Peyer's patch (tissue), 4 donors: ENCODE data around the gene OTOP2. TPM values are rescaled to one million over a fixed set of nuclear protein-coding genes. Genes with fewer than 3 reads are reported as not detected.

Source experiments
- DNase-seq, 3 donors: peaks; one replicate each; pipeline ENCODE4 v3.0.0-alpha.2; 2017 to 2019
- H3K27ac ChIP-seq, 4 donors: fragments of 200-600 bp; sonication (generic); one replicate each; pipeline ENCODE4 v1.5.1; 2016 to 2019
- H3K27me3 ChIP-seq, 2 donors: fragments of 200-600 bp; sonication (generic); one replicate each; pipeline ENCODE4 v1.5.1; 2019
- H3K36me3 ChIP-seq, 3 donors: fragments of 200-600 bp; sonication (generic); one replicate each; pipeline ENCODE4 v1.5.1; 2016 to 2019
- H3K4me1 ChIP-seq, 4 donors: fragments of 200-600 bp; sonication (generic); one replicate each; pipeline ENCODE4 v1.5.1; 2016 to 2019
- H3K4me3 ChIP-seq, 4 donors: fragments of 200-600 bp; sonication (generic); 1 replicate in 3 of 4; 2 replicates in 1 of 4; pipeline ENCODE4 v1.5.1; 2016 to 2019; ENCODE audit warnings: mild to moderate bottlenecking in 1 of 4
- H3K9me3 ChIP-seq, 4 donors: fragments of 200-600 bp; sonication (generic); one replicate each; pipeline ENCODE4 v1.5.1; 2016 to 2019; ENCODE audit warnings: mild to moderate bottlenecking in 1 of 4
- POLR2A ChIP-seq, 2 donors: fragments of 450-650 bp; IDR thresholded peaks; one replicate each; pipeline ENCODE4 v1.5.1; 2017; ENCODE audit warnings: antibody characterized with exemption in 2 of 2, mild to moderate bottlenecking in 2 of 2, moderate library complexity in 2 of 2
- total RNA-seq, 4 donors: library from RNA; depleted of rRNA; stranded (reverse); fragments of >200 nt; gene quantifications; one replicate each; pipeline ENCODE4 v1.1.0, GENCODE V29; 2016
- TF ChIP-seq, protein P1 (sequence below), 6 experiments: fragments of 450-650 bp in 4 of 6; fragments of 200-600 bp in 2 of 6; sonication (generic) in 1 of 6; IDR thresholded peaks; one replicate each; pipeline ENCODE4 v1.5.1; 2017 to 2019; ENCODE audit warnings: antibody characterized with exemption in 6 of 6, mild to moderate bottlenecking in 3 of 6, moderate library complexity in 1 of 6

The OTOP2 gene
- total RNA-seq, 4 donors from 2014 or later = 4.6 to 11.9 (median 8.8) TPM; not detected in 1

GRCh38 chr17:74971842-74972106 lies 47.7 kb downstream of the OTOP2 start:
- H3K27ac ChIP-seq = peak overlapping the region; percentile 58 to 84 (median 76)
- H3K36me3 ChIP-seq = no peaks in the 10 kb centered on the region
- H3K27me3 ChIP-seq = no peaks in the 10 kb centered on the region
- peak overlapping the region; percentile 62 to 93 (median 74) for H3K4me3 ChIP-seq
- no peak for DNase-seq
- H3K4me1 ChIP-seq = peaks cover 2 to 30% (median 10%) of the 10 kb centered on the region in 4 donors
- no peaks in the 10 kb centered on the region for H3K9me3 ChIP-seq
- TF ChIP-seq, protein P1, sequence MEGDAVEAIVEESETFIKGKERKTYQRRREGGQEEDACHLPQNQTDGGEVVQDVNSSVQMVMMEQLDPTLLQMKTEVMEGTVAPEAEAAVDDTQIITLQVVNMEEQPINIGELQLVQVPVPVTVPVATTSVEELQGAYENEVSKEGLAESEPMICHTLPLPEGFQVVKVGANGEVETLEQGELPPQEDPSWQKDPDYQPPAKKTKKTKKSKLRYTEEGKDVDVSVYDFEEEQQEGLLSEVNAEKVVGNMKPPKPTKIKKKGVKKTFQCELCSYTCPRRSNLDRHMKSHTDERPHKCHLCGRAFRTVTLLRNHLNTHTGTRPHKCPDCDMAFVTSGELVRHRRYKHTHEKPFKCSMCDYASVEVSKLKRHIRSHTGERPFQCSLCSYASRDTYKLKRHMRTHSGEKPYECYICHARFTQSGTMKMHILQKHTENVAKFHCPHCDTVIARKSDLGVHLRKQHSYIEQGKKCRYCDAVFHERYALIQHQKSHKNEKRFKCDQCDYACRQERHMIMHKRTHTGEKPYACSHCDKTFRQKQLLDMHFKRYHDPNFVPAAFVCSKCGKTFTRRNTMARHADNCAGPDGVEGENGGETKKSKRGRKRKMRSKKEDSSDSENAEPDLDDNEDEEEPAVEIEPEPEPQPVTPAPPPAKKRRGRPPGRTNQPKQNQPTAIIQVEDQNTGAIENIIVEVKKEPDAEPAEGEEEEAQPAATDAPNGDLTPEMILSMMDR (IDR thresholded peaks at IDR 0.05) = no peak
- no peak for TF ChIP-seq POLR2A (IDR thresholded peaks at IDR 0.05)

DNA sequence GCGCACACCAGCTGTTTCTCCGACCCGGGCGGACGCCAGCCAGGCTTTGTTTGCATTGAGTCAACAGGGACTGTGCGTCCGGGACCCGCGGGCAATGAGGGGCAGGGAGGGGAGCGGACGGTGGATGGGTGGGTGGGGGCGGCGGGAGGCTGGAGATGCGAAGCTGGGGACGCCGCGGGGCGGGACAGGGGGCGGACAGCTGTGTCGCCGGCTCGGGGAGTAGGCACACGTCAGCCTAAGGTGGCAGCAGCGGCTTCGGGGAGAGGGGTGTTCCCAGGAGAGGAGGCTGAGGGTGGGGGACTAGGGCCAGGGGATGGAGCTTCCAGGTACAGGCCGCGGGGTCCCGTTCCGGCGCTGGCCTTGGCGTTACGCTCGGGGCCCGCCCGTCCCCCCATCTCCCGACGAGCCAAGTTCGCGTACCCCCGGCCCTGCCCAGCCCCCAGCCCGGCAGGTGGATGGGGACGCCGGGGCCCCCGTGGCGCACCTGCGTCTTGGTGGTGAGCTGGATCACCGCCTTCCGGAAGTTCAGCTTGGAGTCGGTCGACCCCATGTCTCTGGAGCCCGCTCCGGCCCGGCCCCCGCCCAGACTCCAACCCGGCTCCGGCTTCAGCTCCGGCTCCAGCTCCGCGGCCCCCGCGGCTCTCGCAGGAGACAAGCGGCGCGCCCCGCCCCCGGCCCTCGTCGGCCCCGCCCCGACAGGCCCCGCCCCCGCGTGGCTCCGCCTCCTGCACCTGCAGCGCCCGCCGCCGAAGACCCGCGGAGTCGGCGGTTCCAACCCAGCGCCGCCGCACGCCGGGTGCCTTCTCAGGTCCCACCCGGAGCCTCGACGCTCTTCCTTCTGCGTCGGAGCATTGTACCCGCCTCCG lies 48.3 kb downstream of the OTOP2 start, which contains the start of gene HID1:
Gene HID1, minus strand, starts transcription at position 653 of the 866 bp plus-strand sequence. Its CDS starts 103 bp downstream, at position 550.
- TF ChIP-seq, protein P1 (IDR thresholded peaks at IDR 0.05) = peak in 1 of 6 experiments; percentile 3
- peak; percentile 29 to 53 for TF ChIP-seq POLR2A (IDR thresholded peaks at IDR 0.05)
- peak within 1 kb of the TSS; percentile 58 to 84 (median 76) for H3K27ac ChIP-seq
- H3K27me3 ChIP-seq = no peaks in the 10 kb centered on the region
- no peaks in the 10 kb centered on the region for H3K9me3 ChIP-seq
- peak; percentile 84 to 92 (median 91) for DNase-seq
- H3K36me3 ChIP-seq = no peaks in the 10 kb centered on the region
- peak within 1 kb of the TSS; percentile 62 to 93 (median 74) for H3K4me3 ChIP-seq
- H3K4me1 ChIP-seq = peaks cover 2 to 30% (median 10%) of the 10 kb centered on the region in 4 donors

- Histone ChIP-seq H3K27ac (peak overlapping the region; percentile 58 to 84 (median 76)), H3K4me3 (peak overlapping the region; percentile 62 to 93 (median 74)), H3K27me3 (no peaks in the 10 kb centered on the region), H3K9me3 (no peaks in the 10 kb centered on the region), H3K36me3 (no peaks in the 10 kb centered on the region), H3K4me1 (peaks cover 2 to 30% (median 10%) of the 10 kb centered on the region in 4 donors)
- TF ChIP-seq POLR2A (IDR thresholded peaks at IDR 0.05) = no peak
- TF ChIP-seq, protein P1 (IDR thresholded peaks at IDR 0.05) = no peak
- no peak for DNase-seq
These were observed 48.9 kb downstream of the OTOP2 start for GRCh38 chr17:74972973-74973328.

GRCh38 chr17:74975943-74976342 lies 51.9 kb downstream of the OTOP2 start:
- Histone ChIP-seq H3K36me3 (no peaks in the 10 kb centered on the region), H3K9me3 (no peaks in the 10 kb centered on the region), H3K27me3 (no peaks in the 10 kb centered on the region), H3K4me1 (peaks cover 0 to 18% (median 10%) of the 10 kb centered on the region in 4 donors), H3K4me3 (no peak overlapping the region), H3K27ac (no peak overlapping the region)
- TF ChIP-seq, protein P1 (IDR thresholded peaks at IDR 0.05) = no peak
- TF ChIP-seq POLR2A (IDR thresholded peaks at IDR 0.05) = no peak
- no peak for DNase-seq

- Histone ChIP-seq H3K4me1 (peaks cover 4 to 18% (median 13%) of the 10 kb centered on the region in 4 donors), H3K4me3 (no peak overlapping the region), H3K9me3 (no peaks in the 10 kb centered on the region), H3K36me3 (no peaks in the 10 kb centered on the region), H3K27me3 (no peaks in the 10 kb centered on the region), H3K27ac (no peak overlapping the region)
- DNase-seq = no peak
- no peak for TF ChIP-seq POLR2A (IDR thresholded peaks at IDR 0.05)
- TF ChIP-seq, protein P1 (IDR thresholded peaks at IDR 0.05) = no peak
These were observed 53.7 kb downstream of the OTOP2 start for GRCh38 chr17:74977802-74978201.
